NCI-H1105 (cell line): ENCODE measurements around the gene ITGB6.
"Not testable (repeated sequence)": the region's sequence is repeated elsewhere in the genome, so short reads cannot be mapped to it uniquely, and the experiment has no call there.

Source experiments
- DNase-seq: peaks from one replicate; lab custom pipeline; 2025; lab: John Stamatoyannopoulos, UW

The ITGB6 gene

GRCh38 chr2:160181146-160181836, 18.8 kb downstream of the ITGB6 start:
- DNase-seq: not testable (repeated sequence)

- DNase-seq: not testable (repeated sequence)
Measured at GRCh38 chr2:160180690-160181089, 19.4 kb downstream of the ITGB6 start.

- DNase-seq: no peak
Measured at GRCh38 chr2:160180172-160180571, 19.9 kb downstream of the ITGB6 start.

GRCh38 chr2:160175169-160176134, 24.6 kb downstream of the ITGB6 start:
- DNase-seq: no peak

GRCh38 chr2:160174322-160174721, 25.8 kb downstream of the ITGB6 start:
- no peak for DNase-seq

- DNase-seq: no peak
Measured at GRCh38 chr2:160169988-160170387, 30.1 kb downstream of the ITGB6 start.

- DNase-seq: no peak
Measured at GRCh38 chr2:160169471-160169870, 30.6 kb downstream of the ITGB6 start.

GRCh38 chr2:160168878-160169277, 31.2 kb downstream of the ITGB6 start:
- DNase-seq: no peak

GRCh38 chr2:160167089-160167740, 32.9 kb downstream of the ITGB6 start:
- DNase-seq: no peak

- DNase-seq: no peak
Measured at GRCh38 chr2:160165996-160166395, 34.1 kb downstream of the ITGB6 start.

- no peak for DNase-seq
Measured at GRCh38 chr2:160165081-160165480, 35.0 kb downstream of the ITGB6 start.

- DNase-seq: no peak
Measured at GRCh38 chr2:160157861-160158829, 41.9 kb downstream of the ITGB6 start.

- DNase-seq: no peak
Measured at GRCh38 chr2:160156665-160157064, 43.4 kb downstream of the ITGB6 start.

GRCh38 chr2:160156100-160156499, 44.0 kb downstream of the ITGB6 start:
- no peak for DNase-seq

- DNase-seq: not testable (repeated sequence)
Measured at GRCh38 chr2:160148419-160148818, 51.7 kb downstream of the ITGB6 start.

GRCh38 chr2:160145471-160145870, 54.6 kb downstream of the ITGB6 start:
- DNase-seq: no peak

GRCh38 chr2:160144280-160144990, 55.6 kb downstream of the ITGB6 start:
- no peak for DNase-seq

- DNase-seq: no peak
Measured at GRCh38 chr2:160142472-160142871, 57.6 kb downstream of the ITGB6 start.

- no peak for DNase-seq
Measured at GRCh38 chr2:160141912-160142311, 58.2 kb downstream of the ITGB6 start.

GRCh38 chr2:160141419-160141818, 58.7 kb downstream of the ITGB6 start:
- no peak for DNase-seq

- no peak for DNase-seq
Measured at GRCh38 chr2:160140471-160140870, 59.6 kb downstream of the ITGB6 start.
